Effector memory CD4-positive, alpha-beta T cell (primary cell): ENCODE data around the gene EGR2.

Source experiments
- DNase-seq, 3 donors: peaks; one replicate each; pipeline ENCODE4 v3.0.0-alpha.2; 2020
- H3K27ac ChIP-seq: 2 replicates; pipeline ENCODE4 v1.7.0; 2013; ENCODE audit warnings: mild to moderate bottlenecking, low read length, moderate library complexity; ENCODE audit not compliant: insufficient read depth, poor library complexity, severe bottlenecking
- H3K27me3 ChIP-seq: replicated peaks from 2 replicates; pipeline ENCODE4 v1.7.0; 2013; ENCODE audit warnings: mild to moderate bottlenecking, low read length; ENCODE audit not compliant: insufficient read depth, control insufficient read depth, poor library complexity, severe bottlenecking
- H3K36me3 ChIP-seq: 2 replicates; pipeline ENCODE4 v1.7.0; 2013; ENCODE audit warnings: mild to moderate bottlenecking, low read length, moderate library complexity; ENCODE audit not compliant: control insufficient read depth, insufficient read depth
- H3K4me1 ChIP-seq: 2 replicates; pipeline ENCODE4 v1.7.0; 2013; ENCODE audit warnings: low read length, mild to moderate bottlenecking; ENCODE audit not compliant: control insufficient read depth, insufficient read depth, poor library complexity, severe bottlenecking
- H3K4me3 ChIP-seq: 2 replicates; pipeline ENCODE4 v1.7.0; 2013; ENCODE audit warnings: low read length, low read depth, mild to moderate bottlenecking; ENCODE audit not compliant: insufficient read depth, poor library complexity, severe bottlenecking
- H3K9me3 ChIP-seq: 2 replicates; pipeline ENCODE4 v1.7.0; 2013; ENCODE audit warnings: mild to moderate bottlenecking, low read length, moderate library complexity; ENCODE audit not compliant: control insufficient read depth

Gene EGR2

DNA sequence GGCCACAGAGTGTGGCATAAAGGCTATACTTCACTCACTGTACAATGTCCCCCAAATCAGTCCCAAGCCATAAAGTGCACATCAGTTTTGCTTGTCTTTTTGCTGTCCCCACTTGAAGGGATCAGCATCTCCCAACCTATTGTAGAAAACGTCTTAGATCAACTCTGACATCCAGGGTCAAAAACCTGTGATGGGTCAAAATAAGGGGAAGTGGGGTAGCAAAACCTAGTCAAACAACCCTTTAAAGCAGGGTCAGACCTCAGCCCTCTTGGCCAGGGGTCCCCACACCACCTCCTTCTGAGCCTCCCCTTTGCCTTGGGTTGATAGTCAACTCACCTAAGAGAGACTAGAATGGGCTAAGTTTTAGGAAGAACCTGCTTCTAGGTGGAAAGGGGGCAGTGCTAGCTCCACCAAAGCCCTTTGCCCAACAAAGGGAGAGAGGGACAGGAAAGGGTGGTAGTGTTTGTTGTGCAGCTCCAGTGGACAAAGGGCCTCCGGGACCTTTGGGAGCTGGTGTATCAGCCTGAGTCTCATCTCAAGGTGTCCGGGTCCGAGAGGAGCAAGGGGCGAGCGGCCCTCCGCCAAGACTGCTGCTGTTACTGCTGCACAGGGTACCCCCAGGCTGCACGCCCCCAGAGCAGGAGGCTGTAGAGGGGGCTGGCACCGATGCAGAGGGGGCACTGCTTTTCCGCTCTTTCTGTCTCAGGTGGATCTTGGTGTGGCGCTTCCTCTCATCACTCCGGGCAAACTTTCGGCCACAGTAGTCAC is 3.3 kb downstream of the EGR2 start:
- Histone ChIP-seq H3K27me3 (peaks cover 15% of the 10 kb centered on the region), H3K4me1 (peaks cover 28% of the 10 kb centered on the region), H3K9me3 (no peaks in the 10 kb centered on the region), H3K4me3 (no peak overlapping the region), H3K36me3 (no peaks in the 10 kb centered on the region), H3K27ac (no peak overlapping the region)
- no peak for DNase-seq

- Histone ChIP-seq H3K9me3 (no peaks in the 10 kb centered on the region), H3K36me3 (no peaks in the 10 kb centered on the region), H3K4me3 (no peak overlapping the region), H3K27ac (no peak overlapping the region), H3K27me3 (peaks cover 15% of the 10 kb centered on the region), H3K4me1 (peaks cover 28% of the 10 kb centered on the region)
- DNase-seq: peak in 1 of 3 donors; percentile 21
Measured at GRCh38 chr10:62811159-62811875, 4.8 kb downstream of the EGR2 start.

GRCh38 chr10:62810156-62810902 is 5.8 kb downstream of the EGR2 start:
- no peak for DNase-seq
- Histone ChIP-seq H3K27me3 (peaks cover 12% of the 10 kb centered on the region), H3K4me3 (no peak overlapping the region), H3K27ac (no peak overlapping the region), H3K9me3 (no peaks in the 10 kb centered on the region), H3K36me3 (no peaks in the 10 kb centered on the region), H3K4me1 (peaks cover 26% of the 10 kb centered on the region)

- Histone ChIP-seq H3K4me1 (peaks cover 21% of the 10 kb centered on the region), H3K9me3 (no peaks in the 10 kb centered on the region), H3K36me3 (no peaks in the 10 kb centered on the region), H3K27ac (no peak overlapping the region), H3K4me3 (peak overlapping the region; percentile 88), H3K27me3 (no peaks in the 10 kb centered on the region)
- DNase-seq: no peak
Measured at GRCh38 chr10:62806251-62806650, 9.9 kb downstream of the EGR2 start.

DNA sequence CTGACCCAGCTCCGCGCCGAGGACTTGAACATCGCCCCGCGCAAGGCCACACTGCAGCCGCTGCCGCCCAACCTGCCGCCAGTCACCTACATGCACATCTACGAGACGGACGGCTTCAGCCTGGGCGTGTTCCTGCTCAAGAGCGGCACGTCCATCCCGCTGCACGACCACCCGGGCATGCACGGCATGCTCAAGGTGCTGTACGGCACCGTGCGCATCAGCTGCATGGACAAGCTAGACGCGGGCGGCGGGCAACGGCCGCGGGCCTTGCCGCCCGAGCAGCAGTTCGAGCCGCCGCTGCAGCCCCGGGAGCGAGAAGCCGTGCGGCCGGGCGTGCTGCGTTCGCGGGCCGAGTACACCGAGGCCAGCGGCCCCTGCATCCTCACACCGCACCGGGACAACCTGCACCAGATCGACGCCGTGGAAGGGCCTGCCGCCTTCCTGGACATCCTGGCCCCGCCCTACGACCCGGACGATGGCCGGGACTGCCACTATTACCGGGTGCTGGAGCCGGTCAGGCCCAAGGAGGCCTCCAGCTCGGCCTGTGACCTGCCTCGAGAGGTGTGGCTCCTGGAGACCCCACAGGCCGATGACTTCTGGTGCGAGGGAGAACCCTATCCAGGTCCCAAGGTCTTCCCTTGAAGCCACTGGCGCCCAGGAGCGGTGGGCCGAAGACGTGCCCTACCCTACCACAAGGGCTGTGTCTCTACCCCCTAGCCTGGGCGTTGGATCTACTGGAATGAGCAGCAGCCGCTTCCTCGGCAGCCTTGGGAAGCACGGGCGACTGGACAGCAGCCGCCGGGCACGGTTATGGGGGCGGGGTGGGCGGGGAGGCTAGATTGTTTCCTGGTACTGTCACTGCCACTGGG is 10.7 kb downstream of the EGR2 start:
- Histone ChIP-seq H3K4me3 (peak overlapping the region; percentile 88), H3K36me3 (no peaks in the 10 kb centered on the region), H3K4me1 (peaks cover 21% of the 10 kb centered on the region), H3K9me3 (no peaks in the 10 kb centered on the region), H3K27ac (peak overlapping the region; percentile 94), H3K27me3 (no peaks in the 10 kb centered on the region)
- DNase-seq: peak in 1 of 3 donors; percentile 2

DNA sequence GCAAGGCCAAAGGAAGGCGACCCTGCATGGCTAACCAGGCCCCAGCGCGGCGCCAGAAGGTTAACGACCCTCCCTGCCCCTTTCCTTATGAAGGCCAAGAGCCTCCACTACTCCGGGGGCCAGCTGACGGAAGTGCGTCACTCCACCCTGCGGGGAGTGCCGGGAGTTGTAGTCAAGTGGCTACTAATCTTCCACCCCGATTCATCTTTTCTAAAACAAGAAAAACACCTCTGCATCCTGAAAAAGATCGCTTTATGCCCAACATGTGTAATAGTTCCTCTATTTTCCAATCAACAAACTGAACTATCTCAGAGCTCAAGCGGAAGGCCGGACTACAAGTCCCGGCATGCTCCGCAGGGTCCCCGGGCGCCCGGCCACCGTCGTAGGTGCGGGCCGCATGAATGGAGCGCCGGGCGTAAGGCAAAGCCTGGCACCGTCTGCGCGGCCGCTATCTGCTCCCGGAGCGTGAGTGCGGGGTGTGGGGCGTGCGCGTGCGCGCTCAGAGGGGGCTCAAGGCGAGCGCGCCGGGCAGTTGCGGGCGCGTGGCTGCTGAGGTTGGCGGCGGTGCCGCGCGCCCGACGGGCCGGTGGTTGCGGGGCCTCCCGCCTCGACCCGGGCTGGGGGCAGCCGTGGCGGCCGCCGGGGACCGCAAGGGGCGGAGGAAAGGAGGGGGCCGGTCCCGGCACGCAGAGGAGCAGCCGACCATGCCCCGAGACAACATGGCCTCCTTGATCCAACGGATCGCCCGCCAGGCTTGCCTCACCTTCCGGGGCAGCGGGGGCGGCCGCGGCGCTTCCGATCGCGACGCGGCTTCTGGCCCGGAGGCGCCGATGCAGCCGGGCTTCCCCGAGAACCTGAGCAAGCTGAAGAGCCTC is 11.6 kb downstream of the EGR2 start, which contains the start of gene ADO:
TSS of gene ADO (plus strand) at position 365 of the 875 bp plus-strand sequence. CDS start at position 705, 340 bp downstream.
- peaks cover 21% of the 10 kb centered on the region for H3K4me1 ChIP-seq
- no peaks in the 10 kb centered on the region for H3K9me3 ChIP-seq
- H3K4me3 ChIP-seq: peak within 1 kb of the TSS; percentile 88
- H3K36me3 ChIP-seq: no peaks in the 10 kb centered on the region
- peak within 1 kb of the TSS; percentile 94 for H3K27ac ChIP-seq
- H3K27me3 ChIP-seq: no peaks in the 10 kb centered on the region
- DNase-seq: peak; percentile 58 to 69 (median 69)

- H3K27me3 ChIP-seq: no peaks in the 10 kb centered on the region
Measured at GRCh38 chr10:62803724-62804355, 12.3 kb downstream of the EGR2 start.

GRCh38 chr10:62801871-62802270 is 14.3 kb downstream of the EGR2 start:
- no peaks in the 10 kb centered on the region for H3K36me3 ChIP-seq
- H3K27ac ChIP-seq: no peak overlapping the region
- H3K27me3 ChIP-seq: no peaks in the 10 kb centered on the region
- peaks cover 17% of the 10 kb centered on the region for H3K4me1 ChIP-seq
- no peak for DNase-seq
- no peaks in the 10 kb centered on the region for H3K9me3 ChIP-seq
- no peak overlapping the region for H3K4me3 ChIP-seq

More at GRCh38 chr10:62803724-62804355, 12.3 kb downstream of the EGR2 start:
- no peak for DNase-seq
- peaks cover 21% of the 10 kb centered on the region for H3K4me1 ChIP-seq
- H3K27ac ChIP-seq: peak overlapping the region; percentile 94
- H3K36me3 ChIP-seq: no peaks in the 10 kb centered on the region
- no peaks in the 10 kb centered on the region for H3K9me3 ChIP-seq
- H3K4me3 ChIP-seq: peak overlapping the region; percentile 88
